Hepatic stellate cell (primary cell): ENCODE results near the gene COL6A5.
"Not testable (repeated sequence)": the region's sequence is repeated elsewhere in the genome, so short reads cannot be mapped to it uniquely, and the experiment has no call there.

Source experiments
- DNase-seq: peaks from one replicate; pipeline ENCODE4 v3.0.0; 2011; ENCODE audit warnings: low spot score

COL6A5 gene

GRCh38 chr3:130345487-130346079 lies at the start of gene COL6A5:
Gene COL6A5, plus strand, starts transcription at chr3:130345672. Its CDS starts 27,967 bp downstream, at chr3:130373639.
- no peak for DNase-seq

DNA sequence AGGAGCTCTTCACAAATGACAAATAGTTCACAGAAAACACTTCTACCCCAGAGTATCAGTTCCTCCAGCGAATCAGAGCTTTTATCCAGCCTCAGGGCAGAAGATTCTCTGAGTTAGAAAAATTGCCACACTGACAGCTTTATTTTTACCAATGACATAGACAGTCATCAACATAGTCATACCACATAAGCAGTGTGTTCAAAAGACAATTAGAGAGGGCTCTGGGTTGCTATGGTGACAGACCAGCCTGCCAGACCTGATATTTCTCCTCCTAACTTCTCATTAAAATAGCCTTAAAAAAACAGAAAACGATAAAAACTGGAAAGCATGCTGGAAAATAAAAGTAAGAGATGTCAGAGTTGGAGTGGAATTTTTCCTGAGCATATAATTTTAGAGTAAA lies 45.9 kb upstream of the COL6A5 start:
- DNase-seq = no peak

- no peak for DNase-seq
Measured at GRCh38 chr3:130300888-130301287, 44.6 kb upstream of the COL6A5 start.

DNA sequence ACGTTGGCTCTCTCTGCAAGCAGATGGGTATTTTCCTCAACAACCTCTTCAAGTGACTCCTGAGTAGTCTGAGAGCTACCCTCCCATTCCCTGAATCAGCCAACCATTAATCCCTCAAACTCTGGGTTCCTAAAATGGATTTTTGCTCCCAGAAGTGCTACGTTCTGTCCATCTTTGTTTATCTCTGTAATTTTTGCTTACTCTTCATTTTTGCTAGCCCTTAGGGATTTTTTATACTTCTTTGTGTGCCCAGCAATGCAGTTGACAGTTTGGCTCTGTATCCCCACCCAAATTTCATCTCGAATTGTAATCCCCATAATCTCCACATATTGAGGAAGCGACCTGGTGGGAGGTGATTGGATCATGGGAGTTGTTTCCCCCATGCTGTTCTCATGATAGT lies 35.4 kb upstream of the COL6A5 start:
- DNase-seq = no peak

DNA sequence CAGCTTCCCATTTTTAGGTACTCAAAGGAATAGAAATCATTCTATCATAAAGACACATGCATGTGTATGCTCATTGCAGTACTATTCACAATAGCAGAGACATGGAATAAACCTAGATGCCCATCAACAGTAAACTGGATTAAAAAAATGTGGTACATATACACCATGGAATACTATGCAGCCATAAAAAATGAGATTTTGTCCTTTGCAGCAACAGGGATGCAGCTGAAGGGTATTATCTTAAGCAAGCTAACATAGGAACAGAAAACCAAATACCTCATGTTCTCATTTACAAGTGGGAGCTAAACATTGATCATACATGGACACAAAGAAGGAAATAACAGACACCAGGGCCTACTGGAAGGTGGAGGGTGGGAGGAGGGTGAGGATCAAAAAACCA lies 33.1 kb upstream of the COL6A5 start:
- no peak for DNase-seq

- DNase-seq = no peak
Measured at GRCh38 chr3:130316169-130316568, 29.3 kb upstream of the COL6A5 start.

- no peak for DNase-seq
Measured at GRCh38 chr3:130323503-130323902, 22.0 kb upstream of the COL6A5 start.

GRCh38 chr3:130340766-130341165 lies 4.7 kb upstream of the COL6A5 start:
- no peak for DNase-seq

DNA sequence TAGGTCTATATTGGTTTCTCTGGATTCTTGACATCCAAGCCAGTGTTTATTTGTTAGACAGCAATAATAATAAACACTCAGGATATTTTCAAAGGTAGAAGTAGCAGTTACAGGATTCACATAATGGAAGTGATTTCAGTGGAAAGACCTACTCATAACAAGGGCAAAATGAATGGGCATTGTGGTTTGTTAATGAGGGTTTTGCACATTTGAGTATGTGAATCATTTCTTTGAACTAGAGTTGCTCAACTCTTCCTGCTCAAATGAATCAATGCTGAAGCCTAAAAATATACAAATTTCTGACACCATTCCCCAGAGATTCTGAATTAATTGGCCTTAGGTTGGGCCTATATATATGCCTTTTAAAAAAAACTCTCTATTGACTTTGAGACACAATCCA lies 4.1 kb upstream of the COL6A5 start:
- no peak for DNase-seq

GRCh38 chr3:130341882-130342281 lies 3.6 kb upstream of the COL6A5 start:
- no peak for DNase-seq

- DNase-seq = no peak
Measured at GRCh38 chr3:130342821-130343661, 2.4 kb upstream of the COL6A5 start.

DNA sequence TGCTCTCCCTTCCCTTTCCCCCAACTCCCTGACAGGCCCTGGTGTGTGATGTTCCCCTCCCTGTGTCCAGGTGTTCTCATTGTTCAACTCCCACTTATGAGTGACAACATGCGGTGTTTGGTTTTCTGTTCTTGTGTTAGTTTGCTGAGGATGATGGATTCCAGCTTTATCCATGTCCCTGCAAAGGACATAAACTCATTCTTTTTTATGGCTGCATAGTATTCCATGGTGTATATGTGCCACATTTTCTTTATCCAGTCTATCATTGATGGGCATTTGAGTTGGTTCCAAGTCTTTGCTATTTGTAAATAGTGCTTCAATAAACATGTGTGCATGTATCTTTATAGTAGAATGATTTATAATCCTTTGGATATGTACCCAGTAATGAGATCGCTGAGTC lies 2.8 kb downstream of the COL6A5 start:
- DNase-seq = not testable (repeated sequence)

GRCh38 chr3:130354430-130354829 lies 9.0 kb downstream of the COL6A5 start:
- no peak for DNase-seq

DNA sequence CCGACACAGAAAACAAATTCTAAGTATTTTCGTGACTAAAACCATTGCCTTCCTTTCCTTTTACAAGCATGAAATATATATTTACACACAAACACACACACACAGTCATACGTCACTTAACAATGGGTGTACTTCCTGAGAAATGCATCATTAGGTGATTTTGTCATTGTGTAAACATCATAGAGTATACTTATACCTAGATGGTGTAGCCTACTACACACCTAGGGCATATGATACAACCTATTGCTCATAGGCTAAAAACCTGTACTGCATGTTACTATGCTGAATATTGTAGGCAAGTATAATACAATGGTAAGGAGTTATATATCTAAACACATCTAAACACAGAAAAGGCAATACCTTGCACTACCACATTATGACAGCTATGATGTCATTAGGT lies 28.6 kb downstream of the COL6A5 start:
- DNase-seq = no peak

DNA sequence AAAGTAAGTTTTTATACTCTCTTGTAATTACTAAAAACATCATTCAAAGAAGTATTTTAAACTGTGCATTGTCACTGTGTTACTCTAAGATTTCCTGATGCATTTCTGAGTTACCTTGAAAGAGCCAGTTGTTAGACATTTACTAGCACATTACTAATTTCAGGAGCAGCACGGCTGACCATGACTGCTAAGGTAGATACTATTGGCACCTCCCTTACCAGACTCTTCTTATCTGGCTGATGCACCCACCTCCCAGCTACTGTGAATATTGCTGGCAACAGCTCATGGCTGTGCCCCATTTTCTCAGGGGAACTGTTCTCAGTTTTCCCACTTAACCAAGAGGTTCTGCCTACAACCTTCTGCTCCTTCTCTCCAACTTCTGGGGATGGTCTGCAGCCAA lies 29.4 kb downstream of the COL6A5 start:
- no peak for DNase-seq

- DNase-seq = no peak
Measured at GRCh38 chr3:130377960-130378676, 32.6 kb downstream of the COL6A5 start.

DNA sequence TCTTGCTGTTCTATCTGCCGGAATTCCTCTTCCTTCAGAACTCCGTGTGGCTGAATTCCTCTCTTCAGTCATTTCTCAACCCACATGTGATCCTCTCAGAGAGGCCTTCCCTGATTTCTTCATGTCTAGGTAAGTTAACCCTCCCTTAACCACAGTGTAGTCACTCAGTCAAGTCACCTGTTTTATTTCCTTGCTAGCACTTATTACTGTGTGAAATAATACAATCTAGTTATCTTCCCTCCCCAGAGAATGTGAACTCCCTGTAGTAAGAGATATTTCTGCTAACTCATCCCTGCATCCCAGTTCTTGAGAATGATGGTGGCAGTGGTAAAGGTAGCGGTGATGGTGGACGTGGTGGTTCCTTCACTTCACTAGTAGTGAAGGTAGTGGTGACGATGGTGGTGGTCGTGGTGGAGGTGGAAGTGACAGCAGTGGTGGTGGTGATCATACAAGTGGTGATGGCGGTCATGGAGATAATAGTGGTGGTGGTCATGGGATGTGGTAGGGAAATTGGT lies 33.3 kb downstream of the COL6A5 start:
- DNase-seq = no peak

GRCh38 chr3:130379274-130379673 lies 33.8 kb downstream of the COL6A5 start:
- no peak for DNase-seq

DNA sequence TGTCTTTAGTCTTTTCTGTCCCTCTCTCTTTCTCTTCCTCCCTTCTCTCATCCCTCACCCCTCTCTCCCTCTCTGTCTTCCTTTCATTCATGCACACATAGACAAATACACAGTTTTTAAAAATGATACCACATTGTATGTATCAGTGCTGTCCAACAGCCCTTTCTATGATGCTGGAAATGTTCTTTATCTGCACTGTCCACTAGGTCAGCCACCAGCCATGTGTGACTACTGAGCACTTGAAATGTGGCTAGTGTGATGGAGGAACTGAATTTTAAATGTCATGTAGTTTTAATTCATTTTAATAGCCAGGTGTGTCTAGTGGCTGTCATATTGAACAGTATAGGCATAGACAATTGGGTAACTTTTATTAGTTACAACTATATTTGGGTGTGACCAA lies 34.9 kb downstream of the COL6A5 start:
- no peak for DNase-seq

- DNase-seq = no peak
Measured at GRCh38 chr3:130383424-130383823, 38.0 kb downstream of the COL6A5 start.

GRCh38 chr3:130384476-130385025 lies 39.1 kb downstream of the COL6A5 start:
- DNase-seq = no peak

- no peak for DNase-seq
Measured at GRCh38 chr3:130386604-130387263, 41.3 kb downstream of the COL6A5 start.
